H9 (cell line): ENCODE measurements around the gene BSG. TPM values are rescaled to one million over a fixed set of nuclear protein-coding genes. Genes with fewer than 3 reads are reported as not detected.

Source experiments
- DNase-seq: peaks from one replicate; pipeline ENCODE4 v3.0.0-alpha.2; 2017
- H2AFZ ChIP-seq: one replicate; pipeline ENCODE4 v1.6.1; 2013; ENCODE audit warnings: mild to moderate bottlenecking, low read length, control low read depth, moderate library complexity
- H2AK5ac ChIP-seq: 2 replicates; pipeline ENCODE4 v1.6.1; 2013; ENCODE audit warnings: low read length, control low read depth, mixed read lengths; ENCODE audit not compliant: insufficient read length
- H2BK120ac ChIP-seq: one replicate; pipeline ENCODE4 v1.6.1; 2013; ENCODE audit warnings: low read depth, mild to moderate bottlenecking, low read length, control low read depth, inconsistent platforms; ENCODE audit not compliant: poor library complexity, severe bottlenecking
- H2BK12ac ChIP-seq: 2 replicates; pipeline ENCODE4 v1.6.1; 2013; ENCODE audit warnings: low read length, control low read depth, mixed read lengths, low read depth; ENCODE audit not compliant: insufficient read length
- H2BK15ac ChIP-seq: 2 replicates; pipeline ENCODE4 v1.6.1; 2013; ENCODE audit warnings: low read depth, low read length, control low read depth
- H2BK20ac ChIP-seq: one replicate; pipeline ENCODE4 v1.6.1; 2013; ENCODE audit warnings: low read depth, mild to moderate bottlenecking, low read length, control low read depth, inconsistent platforms; ENCODE audit not compliant: poor library complexity, severe bottlenecking
- H2BK5ac ChIP-seq: 2 replicates; pipeline ENCODE4 v1.6.1; 2013; ENCODE audit warnings: low read length, control low read depth, mixed read lengths; ENCODE audit not compliant: insufficient read length
- H3K14ac ChIP-seq: 2 replicates; pipeline ENCODE4 v1.6.1; 2013; ENCODE audit warnings: low read length, control low read depth; ENCODE audit not compliant: insufficient read depth
- H3K18ac ChIP-seq: 2 replicates; pipeline ENCODE4 v1.6.1; 2013; ENCODE audit warnings: low read depth, mild to moderate bottlenecking, mixed read lengths, low read length, control low read depth; ENCODE audit not compliant: insufficient read length
- H3K23ac ChIP-seq: 2 replicates; pipeline ENCODE4 v1.6.1; 2013; ENCODE audit warnings: low read length, control low read depth, mixed read lengths, low read depth; ENCODE audit not compliant: insufficient read length
- H3K23me2 ChIP-seq: 2 replicates; pipeline ENCODE4 v1.6.1; 2013; ENCODE audit warnings: low read depth, mild to moderate bottlenecking, mixed read lengths, low read length, control low read depth; ENCODE audit not compliant: insufficient read length, poor library complexity, severe bottlenecking
- H3K27ac ChIP-seq: 2 replicates; pipeline ENCODE4 v1.5.1; 2013; ENCODE audit warnings: low read length, control low read depth, mixed read lengths, low read depth; ENCODE audit not compliant: insufficient read length
- H3K27me3 ChIP-seq: 2 replicates; pipeline ENCODE4 v1.6.1; 2013; ENCODE audit warnings: low read length, control low read depth, inconsistent platforms; ENCODE audit not compliant: insufficient read depth
- H3K4ac ChIP-seq: 2 replicates; pipeline ENCODE4 v1.6.1; 2013; ENCODE audit warnings: low read depth, mild to moderate bottlenecking, control low read depth, inconsistent platforms, low read length, moderate library complexity
- H3K4me1 ChIP-seq: 2 replicates; pipeline ENCODE4 v1.6.1; 2013; ENCODE audit warnings: low read length, control low read depth, inconsistent platforms; ENCODE audit not compliant: insufficient read depth
- H3K4me2 ChIP-seq: 2 replicates; pipeline ENCODE4 v1.6.1; 2013; ENCODE audit warnings: low read length, control low read depth, mixed read lengths; ENCODE audit not compliant: insufficient read length, insufficient read depth
- H3K56ac ChIP-seq: 2 replicates; pipeline ENCODE4 v1.6.1; 2013; ENCODE audit warnings: low read depth, mild to moderate bottlenecking, mixed read lengths, low read length, control low read depth; ENCODE audit not compliant: insufficient read length
- H3K79me1 ChIP-seq: 2 replicates; pipeline ENCODE4 v1.6.1; 2013; ENCODE audit warnings: low read depth, mild to moderate bottlenecking, moderate library complexity, low read length, control low read depth, inconsistent platforms; ENCODE audit not compliant: insufficient read depth, poor library complexity, severe bottlenecking
- H3K79me2 ChIP-seq: 2 replicates; pipeline ENCODE4 v1.6.1; 2013; ENCODE audit warnings: low read length, control low read depth, inconsistent platforms; ENCODE audit not compliant: insufficient read depth
- H3K9ac ChIP-seq: 2 replicates; pipeline ENCODE4 v1.6.1; 2013; ENCODE audit warnings: low read length, control low read depth, mixed read lengths; ENCODE audit not compliant: insufficient read length; ENCODE audit errors: extremely low read depth
- H3K9me3 ChIP-seq: one replicate; pipeline ENCODE4 v1.6.1; 2013; ENCODE audit warnings: low read depth, low read length, inconsistent platforms; ENCODE audit not compliant: control insufficient read depth
- H3T11ph ChIP-seq: one replicate; pipeline ENCODE4 v1.6.1; 2013; ENCODE audit warnings: mild to moderate bottlenecking, low read length, control low read depth, inconsistent platforms
- H4K20me1 ChIP-seq: one replicate; pipeline ENCODE4 v1.6.1; 2013; ENCODE audit not compliant: control insufficient read depth, insufficient read length, insufficient read depth
- H4K5ac ChIP-seq: 2 replicates; pipeline ENCODE4 v1.6.1; 2013; ENCODE audit warnings: low read depth, mild to moderate bottlenecking, mixed read lengths, low read length, control low read depth; ENCODE audit not compliant: insufficient read length
- H4K8ac ChIP-seq: replicated peaks from 2 replicates; pipeline ENCODE4 v1.6.1; 2013; ENCODE audit warnings: low read length, control low read depth, mixed read lengths, low read depth; ENCODE audit not compliant: insufficient read length
- H4K91ac ChIP-seq: 2 replicates; pipeline ENCODE4 v1.6.1; 2013; ENCODE audit warnings: low read depth, mild to moderate bottlenecking, moderate library complexity, mixed read lengths, low read length, control low read depth; ENCODE audit not compliant: insufficient read length
- H3K27ac Mint-ChIP-seq, 3 experiments: 2 replicates in 2 of 3; 3 replicates in 1 of 3; pipeline ENCODE4 v1.8.0; 2020 to 2021; ENCODE audit warnings: mixed read lengths in 3 of 3, mild to moderate bottlenecking in 1 of 3, moderate library complexity in 1 of 3
- H3K27me3 Mint-ChIP-seq: 2 replicates; pipeline ENCODE4 v1.8.0; 2021; ENCODE audit warnings: low read depth, mild to moderate bottlenecking, moderate library complexity, mixed read lengths
- H3K36me3 Mint-ChIP-seq, 3 experiments: 2 replicates in 2 of 3; 3 replicates in 1 of 3; pipeline ENCODE4 v1.8.0; 2020 to 2021; ENCODE audit warnings: low read depth in 3 of 3, mixed read lengths in 3 of 3; ENCODE audit not compliant: insufficient read depth in 1 of 3
- H3K4me1 Mint-ChIP-seq, 2 experiments: 2 replicates each; pipeline ENCODE4 v1.8.0; 2020; ENCODE audit warnings: mixed read lengths in 2 of 2
- H3K4me3 Mint-ChIP-seq, 2 experiments: 2 replicates in 1 of 2; 3 replicates in 1 of 2; pipeline ENCODE4 v1.8.0; 2020 to 2021; ENCODE audit warnings: mild to moderate bottlenecking in 2 of 2, mixed read lengths in 2 of 2, moderate library complexity in 1 of 2
- H3K9me3 Mint-ChIP-seq, 2 experiments: 2 replicates in 1 of 2; 3 replicates in 1 of 2; pipeline ENCODE4 v1.8.0; 2020; ENCODE audit warnings: mild to moderate bottlenecking in 2 of 2, mixed read lengths in 2 of 2, moderate library complexity in 1 of 2
- WGBS: extraction: QIAGEN DNeasy Blood & Tissue Kit; methylation state at CpG from one replicate; pipeline ENCODE4 v1.1.7; 2013; ENCODE audit warnings: missing lambda C conversion rate, low lambda C conversion rate, mixed read lengths; ENCODE audit not compliant: insufficient read length; ENCODE audit errors: extremely low coverage; 5-methylcytosine and 5-hydroxymethylcytosine counted together
- total RNA-seq: library from RNA; stranded (reverse); gene quantifications from 2 replicates; pipeline ENCODE4 v1.2.1, GENCODE V29; 2021
- TF ChIP-seq, protein P1 (sequence below): fragments of 200-600 bp; sonication (generic); conservative IDR thresholded peaks from 3 replicates; pipeline ENCODE4 v1.8.0; 2021; ENCODE audit warnings: antibody characterized with exemption, mild to moderate bottlenecking

The BSG gene
- total RNA-seq, 1 experiment from 2014 or later = 715 TPM

DNA sequence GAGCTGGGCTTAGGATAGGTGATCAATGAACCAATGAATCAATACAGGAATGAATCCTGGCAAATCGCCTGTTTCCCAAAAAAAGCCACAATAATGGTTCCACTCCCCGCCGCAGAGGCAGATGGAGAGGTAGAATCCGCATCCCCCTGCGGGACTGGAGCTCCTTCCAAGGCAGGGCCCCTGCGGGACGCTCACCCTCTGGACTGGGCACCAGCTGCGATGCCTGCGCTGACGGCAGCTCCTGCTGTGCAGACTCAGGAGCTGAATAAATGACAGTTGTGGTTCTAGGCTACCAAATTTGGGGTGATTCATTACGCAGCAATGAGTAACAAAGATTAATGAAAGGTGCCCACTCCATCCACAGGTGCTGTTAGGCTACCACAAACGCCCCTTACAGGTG, 49.7 kb upstream of the BSG start:
- Histone ChIP-seq H4K5ac (no peak overlapping the region), H3K23ac (no peak overlapping the region), H3K4me1 (no peaks in the 10 kb centered on the region), H3T11ph (no peak overlapping the region), H3K4me2 (no peak overlapping the region), H4K91ac (no peak overlapping the region), H3K79me1 (no peaks in the 10 kb centered on the region), H3K27me3 (no peaks in the 10 kb centered on the region), H3K56ac (no peak overlapping the region), H2BK20ac (no peak overlapping the region), H2AK5ac (no peak overlapping the region), H2BK12ac (no peak overlapping the region), H3K14ac (no peak overlapping the region), H3K27ac (no peak overlapping the region), H4K8ac (no peak overlapping the region), H2BK5ac (no peak overlapping the region), H2AFZ (no peak overlapping the region), H3K4ac (no peak overlapping the region), H3K9me3 (no peaks in the 10 kb centered on the region), H3K9ac (no peak overlapping the region), H2BK15ac (no peak overlapping the region), H4K20me1 (no peaks in the 10 kb centered on the region), H3K79me2 (no peaks in the 10 kb centered on the region), H2BK120ac (no peak overlapping the region), H3K18ac (no peak overlapping the region), H3K23me2 (peaks cover 5% of the 10 kb centered on the region)
- TF ChIP-seq, protein P1, sequence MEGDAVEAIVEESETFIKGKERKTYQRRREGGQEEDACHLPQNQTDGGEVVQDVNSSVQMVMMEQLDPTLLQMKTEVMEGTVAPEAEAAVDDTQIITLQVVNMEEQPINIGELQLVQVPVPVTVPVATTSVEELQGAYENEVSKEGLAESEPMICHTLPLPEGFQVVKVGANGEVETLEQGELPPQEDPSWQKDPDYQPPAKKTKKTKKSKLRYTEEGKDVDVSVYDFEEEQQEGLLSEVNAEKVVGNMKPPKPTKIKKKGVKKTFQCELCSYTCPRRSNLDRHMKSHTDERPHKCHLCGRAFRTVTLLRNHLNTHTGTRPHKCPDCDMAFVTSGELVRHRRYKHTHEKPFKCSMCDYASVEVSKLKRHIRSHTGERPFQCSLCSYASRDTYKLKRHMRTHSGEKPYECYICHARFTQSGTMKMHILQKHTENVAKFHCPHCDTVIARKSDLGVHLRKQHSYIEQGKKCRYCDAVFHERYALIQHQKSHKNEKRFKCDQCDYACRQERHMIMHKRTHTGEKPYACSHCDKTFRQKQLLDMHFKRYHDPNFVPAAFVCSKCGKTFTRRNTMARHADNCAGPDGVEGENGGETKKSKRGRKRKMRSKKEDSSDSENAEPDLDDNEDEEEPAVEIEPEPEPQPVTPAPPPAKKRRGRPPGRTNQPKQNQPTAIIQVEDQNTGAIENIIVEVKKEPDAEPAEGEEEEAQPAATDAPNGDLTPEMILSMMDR = no peak
- H3K27ac Mint-ChIP-seq = no peak overlapping the region
- H3K9me3 Mint-ChIP-seq = no peaks in the 10 kb centered on the region; a peak in 1 of 5 replicates
- peaks cover 6 to 15% of the 10 kb centered on the region in 2 experiments for H3K4me1 Mint-ChIP-seq
- DNase-seq = no peak
- no peak overlapping the region for H3K4me3 Mint-ChIP-seq
- H3K36me3 Mint-ChIP-seq = peaks cover 3 to 9% (median 3%) of the 10 kb centered on the region in 3 experiments; a peak in 5 of 7 replicates
- peaks cover 41% of the 10 kb centered on the region for H3K27me3 Mint-ChIP-seq
- WGBS = no CpG with 5 or more reads among the region's 12 CpGs
